ENCODE measurements around the gene TXN2.
"Not testable (repeated sequence)": the region's sequence is repeated elsewhere in the genome, so short reads cannot be mapped to it uniquely, and the experiment has no call there.

Gene TXN2

GRCh38 chr22:36431977-36432376 lies 49.5 kb downstream of the TXN2 start:
- Mint-ChIP-seq H3K9me3 (no peaks in the 10 kb centered on the region), H3K4me3 (no peak overlapping the region), H3K27me3 (ENCODE audit: low read depth) (peaks cover 3% of the 10 kb centered on the region), H3K36me3 (ENCODE audit: low read depth) (no peaks in the 10 kb centered on the region), H3K4me1 (peaks cover 39% of the 10 kb centered on the region), H3K27ac (peak overlapping the region; percentile 96 to 98 (median 98))
- no peak for TF ChIP-seq CTCF (IDR thresholded peaks at IDR 0.05; ENCODE audit: unreplicated experiment in 3 of 3)

- Mint-ChIP-seq H3K4me1 (peaks cover 44% of the 10 kb centered on the region), H3K27ac (peak overlapping the region; percentile 32 to 87 (median 51)), H3K9me3 (no peaks in the 10 kb centered on the region), H3K4me3 (no peak overlapping the region), H3K36me3 (ENCODE audit: low read depth) (no peaks in the 10 kb centered on the region), H3K27me3 (ENCODE audit: low read depth) (peaks cover 3% of the 10 kb centered on the region)
- TF ChIP-seq CTCF (IDR thresholded peaks at IDR 0.05; ENCODE audit: unreplicated experiment in 3 of 3), result no peak
These were observed 50.6 kb downstream of the TXN2 start for GRCh38 chr22:36430863-36431262.

GRCh38 chr22:36427952-36428351 lies 53.5 kb downstream of the TXN2 start:
- not testable (repeated sequence) for H3K9me3 Mint-ChIP-seq; H3K36me3 Mint-ChIP-seq (ENCODE audit: low read depth); H3K4me3 Mint-ChIP-seq; H3K27me3 Mint-ChIP-seq (ENCODE audit: low read depth)
- Mint-ChIP-seq H3K27ac (peak overlapping the region; percentile 82 to 96 (median 95)), H3K4me1 (peaks cover 31% of the 10 kb centered on the region)

- TF ChIP-seq CTCF (IDR thresholded peaks at IDR 0.05; ENCODE audit: unreplicated experiment in 3 of 3), result peak in 2 of 3 experiments; percentile 6 to 20
- no peaks in the 10 kb centered on the region for H3K9me3 Mint-ChIP-seq
- no peaks in the 10 kb centered on the region for H3K36me3 Mint-ChIP-seq (ENCODE audit: low read depth)
- H3K27me3 Mint-ChIP-seq (ENCODE audit: low read depth), result peaks cover 3% of the 10 kb centered on the region
- peak overlapping the region; percentile 95 to 98 (median 96) for H3K27ac Mint-ChIP-seq
- peaks cover 23% of the 10 kb centered on the region for H3K4me1 Mint-ChIP-seq
- H3K4me3 Mint-ChIP-seq, result peak overlapping the region in 2 of 3 experiments; percentile 47 to 58
These were observed 55.4 kb downstream of the TXN2 start for GRCh38 chr22:36425977-36426523.

GRCh38 chr22:36424901-36425579 lies 56.4 kb downstream of the TXN2 start:
- Mint-ChIP-seq H3K27me3 (ENCODE audit: low read depth) (no peaks in the 10 kb centered on the region), H3K27ac (peak overlapping the region; percentile 92 to 96 (median 94)), H3K4me1 (peaks cover 26% of the 10 kb centered on the region)

GRCh38 chr22:36424466-36424865 lies 57.0 kb downstream of the TXN2 start:
- H3K27me3 Mint-ChIP-seq (ENCODE audit: low read depth); H3K9me3 Mint-ChIP-seq; H3K4me3 Mint-ChIP-seq; H3K36me3 Mint-ChIP-seq (ENCODE audit: low read depth): not testable (repeated sequence)
- H3K27ac Mint-ChIP-seq, result peak overlapping the region; percentile 92 to 96 (median 94)
- peaks cover 28% of the 10 kb centered on the region for H3K4me1 Mint-ChIP-seq

More at GRCh38 chr22:36424901-36425579, 56.4 kb downstream of the TXN2 start:
- no peak for TF ChIP-seq CTCF (IDR thresholded peaks at IDR 0.05; ENCODE audit: unreplicated experiment in 3 of 3)
- Mint-ChIP-seq H3K36me3 (ENCODE audit: low read depth) (no peaks in the 10 kb centered on the region), H3K4me3 (peak overlapping the region in 2 of 3 experiments; percentile 12 to 65), H3K9me3 (no peaks in the 10 kb centered on the region)

All from nephron (organoid).